WTC11 (cell line): ENCODE measurements around the gene LOXL3. TPM values are rescaled to one million over a fixed set of nuclear protein-coding genes. Genes with fewer than 3 reads are reported as not detected.

Experiments
- ATAC-seq: fragments of 200-7000 bp; cut with Tn5 transposase; 2 replicates; pipeline ENCODE4 v1.10.0; 2021; ENCODE audit warnings: mild to moderate bottlenecking, moderate library complexity
- CTCF ChIA-PET: fragments of 300-600 bp; sonication (Branson Sonifier 250); formaldehyde crosslinking; loops from one replicate; lab custom pipeline; 2021; ENCODE audit warnings: antibody characterized with exemption; lab: Charles Lee
- POLR2A ChIA-PET: fragments of 350-600 bp; sonication (Branson Sonifier 250); formaldehyde crosslinking; loops from one replicate; lab custom pipeline; 2021; ENCODE audit warnings: antibody characterized with exemption; lab: Charles Lee
- DNase-seq: peaks from one replicate; pipeline ENCODE4 v3.0.0; 2021; ENCODE audit warnings: low spot score
- H3K27ac Mint-ChIP-seq: 2 replicates; pipeline ENCODE4 v1.8.0; 2021; ENCODE audit warnings: mixed read lengths
- H3K27me3 Mint-ChIP-seq: 2 replicates; pipeline ENCODE4 v1.8.0; 2021; ENCODE audit warnings: low read depth, mild to moderate bottlenecking, moderate library complexity, mixed read lengths
- H3K36me3 Mint-ChIP-seq: 2 replicates; pipeline ENCODE4 v1.8.0; 2021; ENCODE audit warnings: mixed read lengths
- H3K4me1 Mint-ChIP-seq: 2 replicates; pipeline ENCODE4 v1.8.0; 2022; ENCODE audit warnings: mixed read lengths
- H3K4me3 Mint-ChIP-seq: 2 replicates; pipeline ENCODE4 v1.8.0; 2021; ENCODE audit warnings: mild to moderate bottlenecking, moderate library complexity, mixed read lengths
- H3K9me3 Mint-ChIP-seq: 2 replicates; pipeline ENCODE4 v1.8.0; 2021; ENCODE audit warnings: mixed read lengths
- EMX1 ChIP-seq: fragments of 250-450 bp; sonication (Bioruptor Pico); IDR thresholded peaks from 2 replicates; pipeline ENCODE4 v1.8.0; 2021; ENCODE audit warnings: mild to moderate bottlenecking
- FOXP1 ChIP-seq: sonication (generic); formaldehyde crosslinking; IDR thresholded peaks from 2 replicates; pipeline ENCODE4 v1.8.0; 2022; ENCODE audit warnings: missing genetic modification reagents, mild to moderate bottlenecking, moderate library complexity, borderline replicate concordance
- GRHL2 ChIP-seq: fragments of 250-450 bp; sonication (Bioruptor Pico); IDR thresholded peaks from 2 replicates; pipeline ENCODE4 v1.8.0; 2022; ENCODE audit warnings: mild to moderate bottlenecking, moderate library complexity; ENCODE audit not compliant: insufficient replicate concordance, severe bottlenecking
- GTF2I ChIP-seq: fragments of 250-450 bp; sonication (Bioruptor Pico); conservative IDR thresholded peaks from 2 replicates; pipeline ENCODE4 v1.4.0; 2021; ENCODE audit warnings: mild to moderate bottlenecking
- HMGA2 ChIP-seq: fragments of 250-450 bp; sonication (Bioruptor Pico); IDR thresholded peaks from 2 replicates; pipeline ENCODE4 v1.4.0; 2021; ENCODE audit warnings: mild to moderate bottlenecking, moderate library complexity
- PRDM15 ChIP-seq: sonication (generic); formaldehyde crosslinking; IDR thresholded peaks from 2 replicates; pipeline ENCODE4 v1.8.0; 2022; ENCODE audit warnings: missing genetic modification reagents
- PREB ChIP-seq: sonication (generic); formaldehyde crosslinking; IDR thresholded peaks from 2 replicates; pipeline ENCODE4 v1.8.1; 2022; ENCODE audit warnings: mild to moderate bottlenecking, missing genetic modification reagents, moderate library complexity, borderline replicate concordance
- TCF7 ChIP-seq: sonication (generic); formaldehyde crosslinking; IDR thresholded peaks from 2 replicates; pipeline ENCODE4 v1.8.0; 2022; ENCODE audit warnings: mild to moderate bottlenecking, low read depth, missing genetic modification reagents, moderate library complexity
- ZNF423 ChIP-seq: fragments of 250-450 bp; sonication (Bioruptor Pico); IDR thresholded peaks from 2 replicates; pipeline ENCODE4 v2.1.2; 2022; ENCODE audit warnings: mild to moderate bottlenecking, moderate library complexity
- ZNF425 ChIP-seq: fragments of 250-450 bp; sonication (Bioruptor Pico); conservative IDR thresholded peaks from 2 replicates; pipeline ENCODE4 v1.9.0; 2021; ENCODE audit warnings: mild to moderate bottlenecking
- ZNF671 ChIP-seq: fragments of 250-450 bp; sonication (Bioruptor Pico); IDR thresholded peaks from 2 replicates; pipeline ENCODE4 v1.8.0; 2021; ENCODE audit warnings: mild to moderate bottlenecking
- total RNA-seq: library from RNA; stranded (reverse); gene quantifications from 3 replicates; pipeline ENCODE4 v1.2.3, GENCODE V29; 2021
- TF ChIP-seq, protein P1 (sequence below): fragments of 250-450 bp; sonication (Bioruptor Pico); IDR thresholded peaks from 2 replicates; pipeline ENCODE4 v1.8.0; 2021; ENCODE audit warnings: mild to moderate bottlenecking
- TF ChIP-seq, protein P2 (sequence below): sonication (generic); formaldehyde crosslinking; IDR thresholded peaks from 2 replicates; pipeline ENCODE4 v1.8.1; 2022; ENCODE audit warnings: low read depth, missing genetic modification reagents, borderline replicate concordance

LOXL3 gene
- total RNA-seq, 1 experiment from 2014 or later = 21.1 TPM

- TF ChIP-seq, protein P1, sequence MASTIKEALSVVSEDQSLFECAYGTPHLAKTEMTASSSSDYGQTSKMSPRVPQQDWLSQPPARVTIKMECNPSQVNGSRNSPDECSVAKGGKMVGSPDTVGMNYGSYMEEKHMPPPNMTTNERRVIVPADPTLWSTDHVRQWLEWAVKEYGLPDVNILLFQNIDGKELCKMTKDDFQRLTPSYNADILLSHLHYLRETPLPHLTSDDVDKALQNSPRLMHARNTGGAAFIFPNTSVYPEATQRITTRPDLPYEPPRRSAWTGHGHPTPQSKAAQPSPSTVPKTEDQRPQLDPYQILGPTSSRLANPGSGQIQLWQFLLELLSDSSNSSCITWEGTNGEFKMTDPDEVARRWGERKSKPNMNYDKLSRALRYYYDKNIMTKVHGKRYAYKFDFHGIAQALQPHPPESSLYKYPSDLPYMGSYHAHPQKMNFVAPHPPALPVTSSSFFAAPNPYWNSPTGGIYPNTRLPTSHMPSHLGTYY (CRISPR knock-in tag) = no peak
- TF ChIP-seq ZNF423 = no peak
Observed at GRCh38 chr2:74597410-74597809, 43.7 kb upstream of the LOXL3 start (continued).

DNA sequence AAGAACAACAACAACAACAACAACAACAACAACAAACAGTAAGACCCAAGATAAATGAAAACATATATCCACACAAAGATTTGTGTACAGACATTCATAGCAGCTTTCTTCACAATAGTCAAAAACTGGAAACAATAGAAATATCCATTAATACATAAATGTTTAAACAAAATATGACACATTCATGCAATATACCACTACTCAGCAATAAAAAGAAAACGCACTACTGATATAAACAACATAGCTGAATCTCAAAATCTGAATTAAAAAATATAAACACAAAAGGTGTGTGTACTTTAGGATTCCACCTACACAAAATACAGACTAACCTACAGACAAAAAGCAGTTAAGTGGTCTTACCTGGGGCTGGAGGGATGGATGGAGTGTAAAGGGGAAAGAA, 42.8 kb upstream of the LOXL3 start:
- H3K9me3 Mint-ChIP-seq = peaks cover 4% of the 10 kb centered on the region; the same call in 1 of the 2 replicates
- DNase-seq = no peak
- H3K4me3 Mint-ChIP-seq = no peak overlapping the region
- H3K4me1 Mint-ChIP-seq = no peaks in the 10 kb centered on the region
- ChIA-PET POLR2A (no interaction called here), CTCF (no interaction called here)
- H3K27ac Mint-ChIP-seq = no peak overlapping the region
- H3K27me3 Mint-ChIP-seq = peaks cover 12% of the 10 kb centered on the region
- ATAC-seq = no peak
- no peaks in the 10 kb centered on the region for H3K36me3 Mint-ChIP-seq
- no peak for TF ChIP-seq PREB (CRISPR knock-in tag)
- no peak for TF ChIP-seq GRHL2 (CRISPR knock-in tag)
- TF ChIP-seq GTF2I (CRISPR knock-in tag) = no peak
- TF ChIP-seq TCF7 = no peak
- TF ChIP-seq, protein P2, sequence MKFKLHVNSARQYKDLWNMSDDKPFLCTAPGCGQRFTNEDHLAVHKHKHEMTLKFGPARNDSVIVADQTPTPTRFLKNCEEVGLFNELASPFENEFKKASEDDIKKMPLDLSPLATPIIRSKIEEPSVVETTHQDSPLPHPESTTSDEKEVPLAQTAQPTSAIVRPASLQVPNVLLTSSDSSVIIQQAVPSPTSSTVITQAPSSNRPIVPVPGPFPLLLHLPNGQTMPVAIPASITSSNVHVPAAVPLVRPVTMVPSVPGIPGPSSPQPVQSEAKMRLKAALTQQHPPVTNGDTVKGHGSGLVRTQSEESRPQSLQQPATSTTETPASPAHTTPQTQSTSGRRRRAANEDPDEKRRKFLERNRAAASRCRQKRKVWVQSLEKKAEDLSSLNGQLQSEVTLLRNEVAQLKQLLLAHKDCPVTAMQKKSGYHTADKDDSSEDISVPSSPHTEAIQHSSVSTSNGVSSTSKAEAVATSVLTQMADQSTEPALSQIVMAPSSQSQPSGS (CRISPR knock-in tag) = no peak
- no peak for TF ChIP-seq ZNF425
- TF ChIP-seq EMX1 (CRISPR knock-in tag) = no peak
- no peak for TF ChIP-seq HMGA2
- TF ChIP-seq ZNF671 (CRISPR knock-in tag) = no peak
- TF ChIP-seq FOXP1 (CRISPR knock-in tag) = no peak
- no peak for TF ChIP-seq PRDM15 (CRISPR knock-in tag)
- TF ChIP-seq, all 79 proteins: peak for 0
